DOHH2 (cell line): ENCODE results near the gene ZBED3.

Experiments
- CTCF ChIP-seq: fragments of 200-600 bp; sonication (generic); IDR thresholded peaks from one replicate; pipeline ENCODE4 v1.5.1; 2014; ENCODE audit warnings: antibody characterized with exemption, mild to moderate bottlenecking, low read depth, low read length; ENCODE audit not compliant: poor library complexity, severe bottlenecking
- EZH2phosphoT487 ChIP-seq: fragments of 200-600 bp; sonication (generic); IDR thresholded peaks from 2 replicates; pipeline ENCODE4 v1.6.1; 2017; ENCODE audit warnings: borderline replicate concordance, mild to moderate bottlenecking, antibody characterized with exemption, low read length, moderate library complexity, mixed read lengths

- no peak for TF ChIP-seq CTCF
- TF ChIP-seq EZH2phosphoT487: no peak
Observed at GRCh38 chr5:77031891-77032290, 55.2 kb downstream of the ZBED3 start.
